Activated CD8-positive, alpha-beta memory T cell treated with anti-CD3 and anti-CD28 coated beads for 48 hours (primary cell): ENCODE measurements around the gene COCH.

Experiments used
- DNase-seq, 3 experiments: peaks; one replicate each; pipeline ENCODE4 v3.0.0-alpha.2; 2020; ENCODE audit warnings: low read depth in 2 of 3, low spot score in 2 of 3

The COCH gene

GRCh38 chr14:30874120-30874998 lies at the start of gene COCH:
Gene COCH, plus strand, starts transcription at chr14:30874559. Its CDS starts 380 bp downstream, at chr14:30874939.
- DNase-seq: peak in 1 of 3 experiments; percentile 18

- no peak for DNase-seq
These were observed 48.3 kb upstream of the COCH start for GRCh38 chr14:30826070-30826469.

GRCh38 chr14:30829853-30830252 lies 44.5 kb upstream of the COCH start:
- DNase-seq: no peak

- DNase-seq: no peak
These were observed 40.0 kb upstream of the COCH start for GRCh38 chr14:30834353-30834752.

GRCh38 chr14:30838351-30838750 lies 36.0 kb upstream of the COCH start:
- DNase-seq: no peak

GRCh38 chr14:30840086-30840779 lies 34.1 kb upstream of the COCH start:
- DNase-seq: no peak

- no peak for DNase-seq
These were observed 31.9 kb upstream of the COCH start for GRCh38 chr14:30842431-30842830.

GRCh38 chr14:30848449-30849240 lies 25.7 kb upstream of the COCH start:
- DNase-seq: no peak

GRCh38 chr14:30849354-30849753 lies 25.0 kb upstream of the COCH start:
- no peak for DNase-seq

- no peak for DNase-seq
These were observed 24.4 kb upstream of the COCH start for GRCh38 chr14:30849983-30850382.

- DNase-seq: no peak
These were observed 20.4 kb upstream of the COCH start for GRCh38 chr14:30853946-30854345.

- DNase-seq: no peak
These were observed 19.9 kb upstream of the COCH start for GRCh38 chr14:30854492-30854891.

- peak in 1 of 3 experiments; percentile 17 for DNase-seq
These were observed 18.9 kb upstream of the COCH start for GRCh38 chr14:30855345-30856037.

- no peak for DNase-seq
These were observed 13.2 kb upstream of the COCH start for GRCh38 chr14:30861200-30861599.

- DNase-seq: no peak
These were observed 9.4 kb upstream of the COCH start for GRCh38 chr14:30864934-30865333.

- DNase-seq: no peak
These were observed 5.6 kb upstream of the COCH start for GRCh38 chr14:30868736-30869135.

GRCh38 chr14:30869551-30870155 lies 4.7 kb upstream of the COCH start:
- no peak for DNase-seq

- no peak for DNase-seq
These were observed 1.8 kb upstream of the COCH start for GRCh38 chr14:30872602-30873001.

- DNase-seq: no peak
These were observed 845 bp upstream of the COCH start for GRCh38 chr14:30873308-30874119.
